LNCaP clone FGC (cell line): ENCODE measurements around the gene RPS6KA4.
"Not testable (repeated sequence)": the region's sequence is repeated elsewhere in the genome, so short reads cannot be mapped to it uniquely, and the experiment has no call there.

Experiments used
- DNase-seq: peaks from one replicate; pipeline ENCODE4 v3.0.0-alpha.2; 2011; ENCODE audit warnings: low read depth
- H3K4me3 ChIP-seq: 2 replicates; pipeline ENCODE4 v1.5.1; 2011; ENCODE audit warnings: mild to moderate bottlenecking, low read depth, low read length, control low read depth
- TF ChIP-seq, protein P1 (sequence below): IDR thresholded peaks from 2 replicates; pipeline ENCODE4 v1.5.1; 2012; ENCODE audit warnings: mild to moderate bottlenecking; ENCODE audit not compliant: control insufficient read depth, insufficient read depth; ENCODE audit errors: extremely low read depth

Gene RPS6KA4

DNA sequence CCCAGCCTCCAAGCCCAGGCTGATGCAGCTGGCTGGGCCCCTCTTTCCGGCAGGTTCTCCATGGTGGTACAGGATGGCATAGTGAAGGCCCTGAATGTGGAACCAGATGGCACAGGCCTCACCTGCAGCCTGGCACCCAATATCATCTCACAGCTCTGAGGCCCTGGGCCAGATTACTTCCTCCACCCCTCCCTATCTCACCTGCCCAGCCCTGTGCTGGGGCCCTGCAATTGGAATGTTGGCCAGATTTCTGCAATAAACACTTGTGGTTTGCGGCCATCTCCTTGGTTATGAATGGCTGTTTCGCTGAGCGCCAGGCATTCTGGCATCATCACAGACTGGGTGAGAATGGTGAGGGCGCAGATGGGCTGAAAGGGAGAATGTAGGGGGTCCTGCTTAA lies 37.4 kb upstream of the RPS6KA4 start:
- no peak overlapping the region for H3K4me3 ChIP-seq
- DNase-seq, result no peak
- TF ChIP-seq, protein P1, sequence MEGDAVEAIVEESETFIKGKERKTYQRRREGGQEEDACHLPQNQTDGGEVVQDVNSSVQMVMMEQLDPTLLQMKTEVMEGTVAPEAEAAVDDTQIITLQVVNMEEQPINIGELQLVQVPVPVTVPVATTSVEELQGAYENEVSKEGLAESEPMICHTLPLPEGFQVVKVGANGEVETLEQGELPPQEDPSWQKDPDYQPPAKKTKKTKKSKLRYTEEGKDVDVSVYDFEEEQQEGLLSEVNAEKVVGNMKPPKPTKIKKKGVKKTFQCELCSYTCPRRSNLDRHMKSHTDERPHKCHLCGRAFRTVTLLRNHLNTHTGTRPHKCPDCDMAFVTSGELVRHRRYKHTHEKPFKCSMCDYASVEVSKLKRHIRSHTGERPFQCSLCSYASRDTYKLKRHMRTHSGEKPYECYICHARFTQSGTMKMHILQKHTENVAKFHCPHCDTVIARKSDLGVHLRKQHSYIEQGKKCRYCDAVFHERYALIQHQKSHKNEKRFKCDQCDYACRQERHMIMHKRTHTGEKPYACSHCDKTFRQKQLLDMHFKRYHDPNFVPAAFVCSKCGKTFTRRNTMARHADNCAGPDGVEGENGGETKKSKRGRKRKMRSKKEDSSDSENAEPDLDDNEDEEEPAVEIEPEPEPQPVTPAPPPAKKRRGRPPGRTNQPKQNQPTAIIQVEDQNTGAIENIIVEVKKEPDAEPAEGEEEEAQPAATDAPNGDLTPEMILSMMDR, result no peak

DNA sequence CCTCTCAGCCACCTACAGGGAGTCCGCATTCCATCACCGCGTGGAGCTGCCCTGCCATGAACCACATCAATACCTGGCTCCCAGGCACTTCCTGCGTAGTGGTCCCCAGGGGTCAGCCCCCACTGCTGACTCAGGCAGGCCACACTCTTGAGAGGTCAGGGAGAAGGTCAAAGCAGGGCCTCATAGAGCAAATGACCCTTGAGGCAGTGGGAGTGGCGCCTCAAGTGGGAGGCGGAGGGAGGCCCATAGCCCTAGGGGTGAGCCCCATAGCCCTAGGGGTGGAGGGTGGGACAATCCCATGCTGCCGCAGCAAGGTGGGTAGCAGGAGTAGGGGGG lies 36.1 kb upstream of the RPS6KA4 start:
- TF ChIP-seq, protein P1, result no peak
- DNase-seq, result no peak
- H3K4me3 ChIP-seq, result no peak overlapping the region

DNA sequence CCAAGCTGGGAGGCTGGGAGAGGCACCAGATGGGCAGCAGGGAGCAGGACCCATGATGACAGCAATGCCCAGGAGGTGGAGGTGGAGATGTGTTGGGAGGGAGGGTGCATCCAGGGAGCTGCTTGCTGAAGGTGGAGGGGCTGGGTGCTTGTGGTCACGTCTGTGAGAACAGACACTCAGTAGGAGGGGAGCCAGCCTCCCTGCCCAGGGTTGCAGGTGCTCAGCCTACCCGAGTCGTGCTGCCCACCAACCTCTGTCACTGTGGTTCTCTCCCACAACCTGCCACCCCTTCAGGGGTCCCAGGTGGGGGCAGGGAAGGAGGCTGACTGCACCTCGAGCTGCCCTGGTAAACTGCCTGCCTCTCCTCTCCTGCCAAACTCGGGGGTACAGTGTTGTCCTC lies 35.6 kb upstream of the RPS6KA4 start:
- no peak overlapping the region for H3K4me3 ChIP-seq
- TF ChIP-seq, protein P1, result no peak
- no peak for DNase-seq

DNA sequence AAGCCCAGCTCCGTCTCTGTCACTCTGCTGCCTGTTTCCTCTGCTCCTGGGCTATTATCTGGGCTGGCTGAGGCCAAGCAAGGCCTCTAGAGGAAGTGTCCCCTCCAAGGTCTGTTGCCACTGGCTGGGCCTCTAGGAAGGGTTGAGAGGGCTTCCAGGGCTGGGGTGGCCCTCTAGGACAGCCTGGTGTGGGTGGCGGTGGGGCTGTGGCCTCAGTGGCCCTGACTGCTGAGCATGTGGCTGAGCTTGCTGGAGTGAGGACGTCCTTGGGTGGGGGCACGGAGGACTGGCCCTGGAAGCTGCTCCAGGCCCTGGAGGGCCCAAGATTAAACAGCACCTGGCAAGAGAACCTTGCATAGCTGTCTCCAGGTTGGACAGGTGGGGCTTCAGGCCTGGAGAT lies 35.0 kb upstream of the RPS6KA4 start:
- not testable (repeated sequence) for DNase-seq, H3K4me3 ChIP-seq

DNA sequence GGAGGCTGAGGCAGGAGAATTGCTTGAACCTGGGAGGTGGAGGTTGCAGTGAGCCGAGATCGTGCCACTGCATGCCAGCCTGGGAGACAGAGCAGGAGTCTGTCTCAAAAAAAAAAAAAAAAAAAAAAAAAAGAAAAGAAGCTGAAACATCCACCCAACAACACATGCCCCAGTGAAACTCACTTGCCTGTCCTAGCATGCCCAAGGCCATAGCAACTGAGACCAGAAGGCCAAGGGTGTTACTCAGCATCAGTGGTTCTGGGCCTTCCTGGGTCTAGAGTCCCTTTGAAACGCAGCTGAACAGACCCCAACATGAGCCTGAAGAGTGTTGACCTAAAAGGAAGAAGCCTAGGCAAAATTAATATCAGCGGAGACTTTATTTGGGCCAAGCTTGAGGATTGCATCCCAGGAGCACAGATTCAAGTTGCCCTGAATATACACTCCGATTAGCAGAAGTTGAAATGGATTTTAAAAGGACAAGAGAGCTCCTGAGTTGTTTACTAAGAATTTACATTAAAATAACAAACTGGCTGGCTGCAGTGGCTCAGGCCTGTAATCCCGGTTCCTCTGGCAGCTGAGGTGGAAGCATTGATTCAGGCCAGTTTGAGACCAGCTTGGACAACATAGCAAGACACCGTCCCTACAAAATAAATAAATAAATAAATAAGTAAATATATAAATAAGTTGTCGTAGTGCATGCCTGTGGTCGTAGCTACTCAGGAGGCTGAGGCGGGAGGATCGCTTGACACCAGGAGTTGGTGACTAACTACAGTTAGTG lies 34.1 kb upstream of the RPS6KA4 start:
- H3K4me3 ChIP-seq, result no peak overlapping the region
- TF ChIP-seq, protein P1, result no peak

DNA sequence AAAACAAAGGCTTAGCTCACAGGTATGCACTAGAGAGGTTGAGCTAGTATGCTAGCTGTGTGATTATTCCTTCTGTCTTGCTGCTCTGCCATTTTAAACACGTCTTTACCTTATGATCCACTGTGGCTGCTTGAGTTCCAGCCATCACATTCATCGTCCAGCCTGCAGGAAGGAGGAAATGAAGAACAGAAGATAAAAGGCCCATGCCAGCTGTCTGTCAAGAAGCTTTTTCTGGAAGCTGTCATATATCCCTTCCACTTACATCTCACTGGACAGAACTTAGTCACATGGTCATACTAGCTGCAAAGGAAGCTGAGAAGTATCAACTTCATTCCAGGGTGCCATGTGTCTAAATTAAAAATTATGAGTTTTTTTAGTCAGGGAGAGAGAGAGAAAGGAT lies 31.6 kb upstream of the RPS6KA4 start:
- DNase-seq, result no peak
- H3K4me3 ChIP-seq, result no peak overlapping the region
- TF ChIP-seq, protein P1, result no peak

More for the DNA sequence above, 34.1 kb upstream of the RPS6KA4 start:
- no peak for DNase-seq

DNA sequence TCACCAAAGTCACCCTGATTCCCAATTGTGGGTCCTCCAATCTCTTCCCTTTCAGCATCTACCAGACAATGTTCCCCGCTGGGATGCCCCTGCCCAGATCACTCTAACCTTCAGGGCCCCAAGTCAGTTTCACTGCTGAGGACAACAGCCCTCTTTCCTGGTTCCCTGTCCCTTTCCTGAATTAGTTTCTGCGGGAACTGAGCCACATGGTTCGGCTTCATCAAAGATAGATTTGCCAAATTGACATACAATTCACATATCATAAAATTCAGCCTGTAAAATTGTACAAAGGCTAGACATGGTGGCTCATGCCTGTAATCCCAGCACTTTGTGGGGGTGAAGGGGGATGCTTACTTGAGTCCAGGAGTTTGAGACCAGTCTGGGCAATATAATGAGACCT lies 31.0 kb upstream of the RPS6KA4 start:
- H3K4me3 ChIP-seq, result no peak overlapping the region
- TF ChIP-seq, protein P1, result no peak
- DNase-seq, result no peak
